Tibial artery (tissue), 4 donors: ENCODE results near the gene UQCR10.

Experiments used
- DNase-seq, 2 donors: peaks; one replicate each; pipeline ENCODE4 v3.0.0-alpha.2; 2019
- H3K27ac ChIP-seq, 2 donors: fragments of 200-600 bp; sonication (generic) in 1 of 2; 1 replicate in 1 of 2; 2 replicates in 1 of 2; pipeline ENCODE4 v1.5.1; 2018 to 2019; ENCODE audit warnings: mild to moderate bottlenecking in 1 of 2
- H3K27me3 ChIP-seq, 2 donors: fragments of 200-600 bp; sonication (generic) in 1 of 2; one replicate each; pipeline versions ENCODE4 v1.5.1 to v1.6.0; 2016 to 2019
- H3K36me3 ChIP-seq, 3 donors: fragments of 200-600 bp; sonication (generic) in 2 of 3; one replicate each; pipeline ENCODE4 v1.5.1; 2016 to 2019; ENCODE audit warnings: mild to moderate bottlenecking in 2 of 3
- H3K4me1 ChIP-seq, 4 donors: fragments of 200-600 bp; sonication (generic) in 2 of 4; 1 replicate in 3 of 4; 2 replicates in 1 of 4; pipeline ENCODE4 v1.5.1; 2016 to 2019
- H3K4me3 ChIP-seq, 2 donors: fragments of 200-600 bp; sonication (generic) in 1 of 2; 1 replicate in 1 of 2; 2 replicates in 1 of 2; pipeline ENCODE4 v1.5.1; 2018 to 2019; ENCODE audit warnings: mild to moderate bottlenecking in 2 of 2
- H3K9me3 ChIP-seq, 3 donors: fragments of 200-600 bp; sonication (generic) in 1 of 3; one replicate each; pipeline ENCODE4 v1.5.1; 2016 to 2019
- intact Hi-C: fragments of 100-400 bp; cut with DNase I; formaldehyde crosslinking; loops from one replicate; pipeline ENCODE4 v1.15.0; 2023; ENCODE audit warnings: low total_unique reads
- TF ChIP-seq, protein P1 (sequence below), 2 experiments: fragments of 200-600 bp in 1 of 2; fragments of 450-650 bp in 1 of 2; IDR thresholded peaks; one replicate each; pipeline ENCODE4 v1.5.1; 2017 to 2019; ENCODE audit warnings: antibody characterized with exemption in 2 of 2, mild to moderate bottlenecking in 1 of 2, moderate library complexity in 1 of 2

UQCR10 gene

DNA sequence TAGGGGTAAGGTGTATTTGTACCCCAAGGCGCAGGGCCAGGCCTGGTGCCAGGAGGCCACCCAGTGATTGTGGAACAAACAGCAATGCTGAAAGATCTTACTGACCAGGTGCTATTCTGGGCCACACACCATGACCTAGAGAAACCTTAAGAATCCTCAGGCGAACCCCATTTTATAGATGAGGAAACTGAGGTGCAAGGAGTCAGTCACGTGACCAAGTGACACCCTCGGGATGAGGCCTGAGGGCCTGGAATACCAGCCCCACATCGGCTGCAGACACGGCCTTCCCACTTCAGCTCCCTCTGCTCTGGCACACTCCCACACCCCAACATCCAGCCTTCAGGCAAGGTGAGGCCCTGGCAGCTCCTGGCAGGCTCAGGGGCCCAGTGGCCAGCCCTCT lies 34.3 kb upstream of the UQCR10 start:
- Histone ChIP-seq H3K27ac (no peak overlapping the region), H3K36me3 (peaks cover 0 to 83% (median 44%) of the 10 kb centered on the region in 3 donors)

DNA sequence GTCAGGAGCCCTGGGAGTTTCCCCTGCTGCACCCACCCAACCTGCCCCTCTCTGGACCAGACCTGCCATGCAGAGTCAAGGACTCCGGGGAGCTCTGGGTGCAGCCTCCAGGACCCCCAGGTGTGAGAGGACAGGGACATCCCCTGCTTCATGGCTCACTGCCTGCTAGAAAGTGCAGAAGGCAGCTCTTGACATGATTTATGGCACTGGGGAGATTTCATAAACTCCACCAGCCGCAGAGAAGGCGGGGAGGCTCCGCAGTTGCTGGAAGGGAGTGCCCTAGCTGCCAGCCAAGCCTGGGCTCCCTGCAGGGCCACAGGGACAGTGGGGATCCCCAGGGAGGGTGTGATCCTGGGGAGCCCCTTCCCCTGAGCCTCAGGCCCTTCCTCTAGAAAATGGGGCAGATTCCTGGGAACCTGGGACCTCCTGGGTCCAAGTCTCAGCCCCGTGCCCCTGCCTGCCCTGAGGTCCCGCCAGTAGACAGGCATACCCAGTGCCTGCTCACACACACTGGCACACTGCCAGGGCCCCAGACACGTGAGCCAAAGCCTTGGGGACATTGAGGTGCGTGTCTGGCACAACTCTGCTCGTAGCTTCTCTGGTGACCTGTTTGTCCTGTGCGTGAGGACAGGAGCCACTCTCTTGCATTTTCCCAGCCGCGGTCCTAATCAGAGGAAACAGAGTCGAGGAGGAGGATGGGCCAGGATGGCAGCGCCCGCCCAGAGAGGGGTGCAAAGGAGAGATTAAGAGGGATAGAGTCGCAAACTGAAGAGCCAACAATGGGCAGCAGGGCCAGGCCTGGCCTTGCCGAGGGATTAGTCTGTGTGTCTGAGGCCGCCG lies 33.6 kb upstream of the UQCR10 start:
- Histone ChIP-seq H3K27ac (no peak overlapping the region), H3K9me3 (no peaks in the 10 kb centered on the region), H3K4me3 (no peak overlapping the region), H3K36me3 (peaks cover 0 to 88% (median 51%) of the 10 kb centered on the region in 3 donors), H3K4me1 (no peaks in the 10 kb centered on the region), H3K27me3 (no peaks in the 10 kb centered on the region)
- no peak for DNase-seq
- intact Hi-C loops, result no loop called here
- TF ChIP-seq, protein P1, sequence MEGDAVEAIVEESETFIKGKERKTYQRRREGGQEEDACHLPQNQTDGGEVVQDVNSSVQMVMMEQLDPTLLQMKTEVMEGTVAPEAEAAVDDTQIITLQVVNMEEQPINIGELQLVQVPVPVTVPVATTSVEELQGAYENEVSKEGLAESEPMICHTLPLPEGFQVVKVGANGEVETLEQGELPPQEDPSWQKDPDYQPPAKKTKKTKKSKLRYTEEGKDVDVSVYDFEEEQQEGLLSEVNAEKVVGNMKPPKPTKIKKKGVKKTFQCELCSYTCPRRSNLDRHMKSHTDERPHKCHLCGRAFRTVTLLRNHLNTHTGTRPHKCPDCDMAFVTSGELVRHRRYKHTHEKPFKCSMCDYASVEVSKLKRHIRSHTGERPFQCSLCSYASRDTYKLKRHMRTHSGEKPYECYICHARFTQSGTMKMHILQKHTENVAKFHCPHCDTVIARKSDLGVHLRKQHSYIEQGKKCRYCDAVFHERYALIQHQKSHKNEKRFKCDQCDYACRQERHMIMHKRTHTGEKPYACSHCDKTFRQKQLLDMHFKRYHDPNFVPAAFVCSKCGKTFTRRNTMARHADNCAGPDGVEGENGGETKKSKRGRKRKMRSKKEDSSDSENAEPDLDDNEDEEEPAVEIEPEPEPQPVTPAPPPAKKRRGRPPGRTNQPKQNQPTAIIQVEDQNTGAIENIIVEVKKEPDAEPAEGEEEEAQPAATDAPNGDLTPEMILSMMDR (IDR thresholded peaks at IDR 0.05), result no peak

More for the DNA sequence above, 34.3 kb upstream of the UQCR10 start:
- intact Hi-C loops, result no loop called here
- Histone ChIP-seq H3K4me3 (no peak overlapping the region), H3K9me3 (no peaks in the 10 kb centered on the region), H3K4me1 (no peaks in the 10 kb centered on the region), H3K27me3 (no peaks in the 10 kb centered on the region)
- TF ChIP-seq, protein P1 (IDR thresholded peaks at IDR 0.05), result no peak
- no peak for DNase-seq

GRCh38 chr22:29734406-29734805 lies 32.8 kb upstream of the UQCR10 start:
- TF ChIP-seq, protein P1 (IDR thresholded peaks at IDR 0.05), result no peak
- H3K27me3 ChIP-seq, result no peaks in the 10 kb centered on the region
- no peak overlapping the region for H3K4me3 ChIP-seq
- H3K27ac ChIP-seq, result no peak overlapping the region
- intact Hi-C loops, result no loop called here
- no peaks in the 10 kb centered on the region for H3K9me3 ChIP-seq
- DNase-seq, result no peak
- H3K36me3 ChIP-seq, result peaks cover 0 to 88% (median 51%) of the 10 kb centered on the region in 3 donors
- H3K4me1 ChIP-seq, result no peaks in the 10 kb centered on the region

DNA sequence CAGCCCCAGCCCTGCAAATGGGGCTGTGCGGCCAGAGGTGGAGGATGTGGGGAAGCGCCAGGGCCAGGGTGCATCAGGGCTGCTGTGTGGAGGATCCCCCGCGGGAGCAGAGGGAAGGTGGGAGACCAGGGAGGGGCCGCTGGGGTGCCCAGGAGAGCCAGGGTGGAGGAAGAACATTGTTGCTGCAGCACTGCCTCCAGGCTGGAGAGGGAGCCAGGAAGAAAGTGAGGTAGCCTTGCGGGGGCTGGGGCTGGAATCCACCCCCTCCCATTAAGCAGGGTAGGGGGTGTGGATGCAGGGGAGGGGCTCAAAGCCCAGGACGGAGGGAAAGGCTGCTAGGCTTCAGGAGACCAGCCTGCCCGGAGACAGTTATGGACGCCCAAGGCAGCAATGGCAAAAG lies 32.3 kb upstream of the UQCR10 start:
- peaks cover 0 to 88% (median 51%) of the 10 kb centered on the region in 3 donors for H3K36me3 ChIP-seq
- H3K4me3 ChIP-seq, result no peak overlapping the region
- H3K9me3 ChIP-seq, result no peaks in the 10 kb centered on the region
- TF ChIP-seq, protein P1 (IDR thresholded peaks at IDR 0.05), result no peak
- DNase-seq, result no peak
- no peak overlapping the region for H3K27ac ChIP-seq
- no peaks in the 10 kb centered on the region for H3K4me1 ChIP-seq
- no peaks in the 10 kb centered on the region for H3K27me3 ChIP-seq
- intact Hi-C loops, result no loop called here

GRCh38 chr22:29735416-29735815 lies 31.8 kb upstream of the UQCR10 start:
- TF ChIP-seq, protein P1 (IDR thresholded peaks at IDR 0.05), result no peak
- H3K36me3 ChIP-seq, result peaks cover 0 to 89% (median 54%) of the 10 kb centered on the region in 3 donors
- H3K9me3 ChIP-seq, result no peaks in the 10 kb centered on the region
- no peak for DNase-seq
- no peak overlapping the region for H3K4me3 ChIP-seq
- intact Hi-C loops, result no loop called here
- no peaks in the 10 kb centered on the region for H3K4me1 ChIP-seq
- H3K27ac ChIP-seq, result no peak overlapping the region
- H3K27me3 ChIP-seq, result no peaks in the 10 kb centered on the region
